ENCODE data around the gene SBNO1.

DNA sequence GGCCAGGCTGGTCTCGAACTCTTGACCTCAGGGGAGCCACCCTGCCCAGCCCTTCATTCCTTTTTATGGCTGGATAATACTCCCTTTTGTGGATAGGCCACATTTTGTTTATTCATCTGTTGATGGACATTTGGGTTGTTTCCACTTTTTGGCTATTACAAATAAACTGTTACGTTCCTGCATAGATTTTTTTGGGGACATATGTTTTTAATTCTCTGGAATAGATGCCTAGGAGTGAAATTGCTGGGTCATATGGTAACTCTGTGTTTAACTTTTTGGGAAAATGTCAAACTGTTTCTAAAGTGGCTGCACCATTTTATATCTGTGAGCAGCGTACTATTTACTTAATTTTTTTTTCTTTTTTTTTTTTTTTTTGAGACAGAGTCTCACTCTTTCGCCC, 29.1 kb upstream of the SBNO1 start:
- TF ChIP-seq, protein P1, sequence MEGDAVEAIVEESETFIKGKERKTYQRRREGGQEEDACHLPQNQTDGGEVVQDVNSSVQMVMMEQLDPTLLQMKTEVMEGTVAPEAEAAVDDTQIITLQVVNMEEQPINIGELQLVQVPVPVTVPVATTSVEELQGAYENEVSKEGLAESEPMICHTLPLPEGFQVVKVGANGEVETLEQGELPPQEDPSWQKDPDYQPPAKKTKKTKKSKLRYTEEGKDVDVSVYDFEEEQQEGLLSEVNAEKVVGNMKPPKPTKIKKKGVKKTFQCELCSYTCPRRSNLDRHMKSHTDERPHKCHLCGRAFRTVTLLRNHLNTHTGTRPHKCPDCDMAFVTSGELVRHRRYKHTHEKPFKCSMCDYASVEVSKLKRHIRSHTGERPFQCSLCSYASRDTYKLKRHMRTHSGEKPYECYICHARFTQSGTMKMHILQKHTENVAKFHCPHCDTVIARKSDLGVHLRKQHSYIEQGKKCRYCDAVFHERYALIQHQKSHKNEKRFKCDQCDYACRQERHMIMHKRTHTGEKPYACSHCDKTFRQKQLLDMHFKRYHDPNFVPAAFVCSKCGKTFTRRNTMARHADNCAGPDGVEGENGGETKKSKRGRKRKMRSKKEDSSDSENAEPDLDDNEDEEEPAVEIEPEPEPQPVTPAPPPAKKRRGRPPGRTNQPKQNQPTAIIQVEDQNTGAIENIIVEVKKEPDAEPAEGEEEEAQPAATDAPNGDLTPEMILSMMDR (IDR thresholded peaks at IDR 0.05; ENCODE audit: extremely low read depth in 1 of 2, insufficient read depth in 1 of 2, low read depth in 1 of 2, low read length in 2 of 2): no peak
- TF ChIP-seq POLR2A (IDR thresholded peaks at IDR 0.05; ENCODE audit: low read depth, low read length) (no peak), EZH2 (IDR thresholded peaks at IDR 0.05; ENCODE audit: borderline replicate concordance, low read depth, low read length, severe bottlenecking) (no peak), POLR2AphosphoS5 (IDR thresholded peaks at IDR 0.05; ENCODE audit: insufficient read depth, low read depth, low read length) (no peak), FOS (IDR thresholded peaks at IDR 0.05; ENCODE audit: borderline replicate concordance, insufficient read depth, low read length) (no peak)
- TF ChIP-seq, protein P2, sequence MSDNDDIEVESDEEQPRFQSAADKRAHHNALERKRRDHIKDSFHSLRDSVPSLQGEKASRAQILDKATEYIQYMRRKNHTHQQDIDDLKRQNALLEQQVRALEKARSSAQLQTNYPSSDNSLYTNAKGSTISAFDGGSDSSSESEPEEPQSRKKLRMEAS (IDR thresholded peaks at IDR 0.05; ENCODE audit: insufficient read depth, insufficient read length): no peak
